Measurements from ENCODE around the gene RIPK4. TPM values are rescaled to one million over a fixed set of nuclear protein-coding genes. Genes with fewer than 3 reads are reported as not detected.

The RIPK4 gene
- total RNA-seq, 8 experiments from 2014 or later, result 0.18 to 0.57 (median 0.38) TPM; not detected in 1

GRCh38 chr21:41803316-41803715 lies 36.5 kb upstream of the RIPK4 start:
- no peaks in the 10 kb centered on the region for H3K4me1 ChIP-seq (replicated peaks in 1 of 2)
- no peak overlapping the region for H3K4me3 ChIP-seq
- no peak overlapping the region for H3K27ac ChIP-seq
- in situ Hi-C loops (cut with MboI; ENCODE audit: low pct_unique_long_range_greater_than_20kb in 2 of 9, low sequenced_read_pairs in 9 of 9, unreplicated experiment in 9 of 9), result loop anchor here in 1 of 9 experiments (25.0 kb wide), 2 partner anchors 109 to 191 kb away; no protein-coding TSS in a partner anchor
- 20 to 100% (median 94%) methylated on average over 1 to 5 of the region's 13 CpGs; no CpG with 5 or more reads in 6 of the 10 experiments for WGBS, 10 experiments
- no peak for ATAC-seq (replicated peaks in 6 of 8)

GRCh38 chr21:41802684-41803083 lies 35.8 kb upstream of the RIPK4 start:
- no peak overlapping the region for H3K4me3 ChIP-seq
- peak in 1 of 8 experiments; percentile 43 for ATAC-seq (replicated peaks in 6 of 8)
- in situ Hi-C loops (cut with MboI; ENCODE audit: low pct_unique_long_range_greater_than_20kb in 2 of 9, low sequenced_read_pairs in 9 of 9, unreplicated experiment in 9 of 9), result loop anchor here in 1 of 9 experiments (25.0 kb wide), 2 partner anchors 110 to 190 kb away; no protein-coding TSS in a partner anchor
- no peak overlapping the region for H3K27ac ChIP-seq
- 43 to 100% (median 85%) methylated on average over 2 to 16 of the region's 19 CpGs; no CpG with 5 or more reads in 3 of the 10 experiments for WGBS, 10 experiments
- H3K4me1 ChIP-seq (replicated peaks in 1 of 2), result no peaks in the 10 kb centered on the region

DNA sequence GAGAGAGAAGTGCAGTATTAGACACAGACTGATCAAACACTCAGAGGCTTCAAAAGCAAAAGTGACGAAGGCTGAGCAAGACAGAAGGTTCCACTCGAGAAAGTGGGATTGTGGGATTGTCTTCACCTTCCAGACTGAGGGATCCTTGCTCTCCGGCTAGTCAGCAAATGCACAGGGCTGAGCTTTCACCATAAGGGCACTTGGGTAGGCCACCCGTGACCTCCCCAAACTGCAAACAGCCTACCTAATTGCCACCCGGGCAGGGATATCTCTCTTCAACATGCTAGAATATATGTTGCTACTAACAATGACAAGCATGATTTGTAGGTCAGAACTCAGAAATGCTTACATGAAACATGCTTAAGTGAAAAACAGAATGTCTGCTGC lies 35.3 kb upstream of the RIPK4 start:
- H3K4me3 ChIP-seq, result no peak overlapping the region
- in situ Hi-C loops (cut with MboI; ENCODE audit: low pct_unique_long_range_greater_than_20kb in 2 of 9, low sequenced_read_pairs in 9 of 9, unreplicated experiment in 9 of 9), result loop anchor here in 1 of 9 experiments (25.0 kb wide), 2 partner anchors 110 to 190 kb away; no protein-coding TSS in a partner anchor

DNA sequence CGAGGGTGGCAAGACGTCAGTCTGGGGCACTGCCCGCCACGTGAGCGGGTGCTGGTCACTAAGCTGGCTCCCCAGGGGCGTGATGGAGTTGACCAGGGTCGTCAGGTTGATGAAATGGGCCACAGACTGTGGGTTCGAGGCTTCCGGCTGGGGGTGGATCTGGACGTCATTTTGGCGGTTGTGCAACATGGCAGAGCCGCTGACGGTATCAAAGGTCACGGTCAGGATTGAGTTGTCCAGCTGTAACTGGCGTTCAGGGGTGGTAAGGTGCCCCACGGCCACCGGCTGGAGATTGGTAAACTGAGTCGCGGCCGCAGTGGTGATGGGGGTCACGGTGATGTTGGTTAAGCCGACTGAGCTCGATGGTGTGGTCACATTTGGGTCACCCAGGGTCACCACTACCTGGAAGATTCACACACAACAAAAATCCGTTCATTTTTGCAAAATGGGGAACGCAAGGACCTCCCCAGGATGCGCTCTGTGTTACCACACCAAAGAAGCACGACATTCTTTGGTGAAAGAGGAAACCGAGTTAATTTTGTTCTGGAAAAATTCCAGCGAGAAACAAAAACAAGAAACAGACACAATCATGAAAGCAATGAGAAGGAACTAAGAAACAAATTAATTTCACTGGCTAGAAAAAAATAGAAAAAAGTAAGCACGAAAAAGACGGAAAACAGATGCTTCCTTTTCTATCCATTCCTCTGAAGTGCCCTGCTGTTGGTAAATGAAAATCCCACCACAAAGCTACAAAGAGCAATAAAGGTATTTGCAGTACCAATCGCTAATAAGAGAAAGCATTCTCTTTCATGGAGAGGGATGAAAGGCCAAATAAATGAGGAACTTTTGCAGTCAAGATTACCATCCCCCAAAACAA lies 34.7 kb upstream of the RIPK4 start:
- H3K27ac ChIP-seq, result no peak overlapping the region
- in situ Hi-C loops (cut with MboI; ENCODE audit: low pct_unique_long_range_greater_than_20kb in 2 of 9, low sequenced_read_pairs in 9 of 9, unreplicated experiment in 9 of 9), result loop anchor here in 1 of 9 experiments (25.0 kb wide), 2 partner anchors 111 to 189 kb away; no protein-coding TSS in a partner anchor
- H3K4me1 ChIP-seq (replicated peaks in 1 of 2), result no peaks in the 10 kb centered on the region
- 51 to 98% (median 93%) methylated on average over 7 to 22 of the region's 32 CpGs for whole genome bisulfite sequencing, 10 experiments
- ATAC-seq (replicated peaks in 6 of 8), result no peak
- H3K4me3 ChIP-seq, result no peak overlapping the region

More for the DNA sequence above, 35.3 kb upstream of the RIPK4 start:
- H3K27ac ChIP-seq, result no peak overlapping the region
- H3K4me1 ChIP-seq (replicated peaks in 1 of 2), result no peaks in the 10 kb centered on the region
- 46 to 100% (median 93%) methylated on average over 1 to 5 of the region's 5 CpGs; no CpG with 5 or more reads in 4 of the 10 experiments for WGBS, 10 experiments
- no peak for ATAC-seq (replicated peaks in 6 of 8)

- no peak for ATAC-seq (replicated peaks in 6 of 8)
- peaks cover 0 to 3% of the 10 kb centered on the region in 2 donors for H3K4me1 ChIP-seq (replicated peaks in 1 of 2)
- no peak overlapping the region for H3K27ac ChIP-seq
- in situ Hi-C loops (cut with MboI; ENCODE audit: low pct_unique_long_range_greater_than_20kb in 2 of 9, low sequenced_read_pairs in 9 of 9, unreplicated experiment in 9 of 9), result loop anchor here in 1 of 9 experiments (25.0 kb wide), 2 partner anchors 112 to 188 kb away; no protein-coding TSS in a partner anchor
- no peak overlapping the region for H3K4me3 ChIP-seq
- 74 to 100% (median 89%) methylated on average over 1 to 19 of the region's 24 CpGs for WGBS, 10 experiments
These were observed 33.8 kb upstream of the RIPK4 start for GRCh38 chr21:41800425-41801320.

DNA sequence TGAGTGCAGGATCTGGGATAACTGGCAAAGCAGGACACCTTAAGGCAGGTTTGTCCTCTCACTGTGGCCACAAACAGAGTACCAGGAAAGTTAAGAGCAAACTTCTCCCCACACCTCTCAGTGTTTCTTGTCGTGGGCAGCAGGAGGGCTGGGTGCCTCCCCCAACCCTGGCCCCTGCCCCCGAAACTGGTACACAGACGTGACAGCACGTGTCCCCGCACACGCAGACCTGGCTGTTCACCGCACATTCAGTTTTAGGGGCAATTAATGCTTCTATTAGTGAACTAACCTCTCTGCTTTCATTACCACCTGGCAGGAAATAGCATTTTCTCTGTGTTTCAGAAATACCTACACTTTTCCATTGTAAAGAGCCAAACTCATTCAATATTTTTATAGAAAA lies 32.9 kb upstream of the RIPK4 start:
- Histone ChIP-seq H3K27ac (no peak overlapping the region), H3K4me1 (replicated peaks in 1 of 2) (peaks cover 0 to 3% of the 10 kb centered on the region in 2 donors), H3K4me3 (no peak overlapping the region)
- 100% methylated on average over 1 of the region's 7 CpGs; no CpG with 5 or more reads in 9 of the 10 experiments for WGBS, 10 experiments
- no peak for ATAC-seq (replicated peaks in 6 of 8)
- in situ Hi-C loops (cut with MboI; ENCODE audit: low pct_unique_long_range_greater_than_20kb in 2 of 9, low sequenced_read_pairs in 9 of 9, unreplicated experiment in 9 of 9), result loop anchor here in 7 of 9 experiments (25.0 kb wide), 3 partner anchors 113 to 512 kb away; no protein-coding TSS in a partner anchor

GRCh38 chr21:41798326-41798725 lies 31.5 kb upstream of the RIPK4 start:
- in situ Hi-C loops (cut with MboI; ENCODE audit: low pct_unique_long_range_greater_than_20kb in 2 of 9, low sequenced_read_pairs in 9 of 9, unreplicated experiment in 9 of 9), result loop anchor here in 6 of 9 experiments (25.0 kb wide), 2 partner anchors 186 to 511 kb away; no protein-coding TSS in a partner anchor
- Histone ChIP-seq H3K4me1 (replicated peaks in 1 of 2) (peaks cover 0 to 3% of the 10 kb centered on the region in 2 donors), H3K27ac (no peak overlapping the region), H3K4me3 (no peak overlapping the region)
- 87 to 100% (median 93%) methylated on average over 3 to 13 of the region's 20 CpGs; no CpG with 5 or more reads in 4 of the 10 experiments for WGBS, 10 experiments
- no peak for ATAC-seq (replicated peaks in 6 of 8)

GRCh38 chr21:41796476-41797080 lies 29.7 kb upstream of the RIPK4 start:
- in situ Hi-C loops (cut with MboI; ENCODE audit: low pct_unique_long_range_greater_than_20kb in 2 of 9, low sequenced_read_pairs in 9 of 9, unreplicated experiment in 9 of 9), result loop anchor here in 6 of 9 experiments (25.0 kb wide), 2 partner anchors 184 to 509 kb away; no protein-coding TSS in a partner anchor
- H3K4me1 ChIP-seq (replicated peaks in 1 of 2), result peaks cover 0 to 3% of the 10 kb centered on the region in 2 donors
- no peak overlapping the region for H3K4me3 ChIP-seq
- no peak overlapping the region for H3K27ac ChIP-seq
- no peak for ATAC-seq (replicated peaks in 6 of 8)
- 60 to 100% (median 93%) methylated on average over 1 to 5 of the region's 14 CpGs; no CpG with 5 or more reads in 3 of the 10 experiments for WGBS, 10 experiments

DNA sequence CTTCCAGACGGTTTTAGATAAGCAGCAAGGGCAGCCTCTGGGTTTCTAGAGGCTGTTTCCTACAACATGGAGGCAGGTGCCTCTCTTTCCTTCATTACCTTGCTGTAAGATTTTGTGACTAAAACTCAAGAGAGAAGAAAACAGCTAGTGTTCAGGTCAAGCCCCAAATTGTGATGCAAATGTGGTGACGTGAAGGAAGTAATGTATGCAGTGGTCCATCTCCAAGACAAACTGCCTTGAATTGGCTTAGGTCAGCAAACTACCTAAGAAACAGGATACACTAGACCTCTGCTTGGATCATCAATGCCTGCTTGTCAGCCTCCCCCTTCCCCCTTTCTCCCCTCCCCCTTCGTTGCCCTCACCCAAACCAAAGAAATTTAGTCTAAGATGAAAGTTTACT lies 28.9 kb upstream of the RIPK4 start:
- H3K4me3 ChIP-seq, result no peak overlapping the region
- WGBS, 10 experiments, result 14 to 75% (median 61%) methylated on average over 1 to 3 of the region's 3 CpGs; no CpG with 5 or more reads in 6 of the 10 experiments
- in situ Hi-C loops (cut with MboI; ENCODE audit: low pct_unique_long_range_greater_than_20kb in 2 of 9, low sequenced_read_pairs in 9 of 9, unreplicated experiment in 9 of 9), result loop anchor here in 6 of 9 experiments (25.0 kb wide), 2 partner anchors 183 to 508 kb away; no protein-coding TSS in a partner anchor
- H3K4me1 ChIP-seq (replicated peaks in 1 of 2), result peaks cover 0 to 3% of the 10 kb centered on the region in 2 donors
- H3K27ac ChIP-seq, result no peak overlapping the region
- no peak for ATAC-seq (replicated peaks in 6 of 8)

- in situ Hi-C loops (cut with MboI; ENCODE audit: low pct_unique_long_range_greater_than_20kb in 2 of 9, low sequenced_read_pairs in 9 of 9, unreplicated experiment in 9 of 9), result loop anchor here in 6 of 9 experiments (25.0 kb wide), 2 partner anchors 182 to 507 kb away; no protein-coding TSS in a partner anchor
- ATAC-seq (replicated peaks in 6 of 8), result no peak
- no peak overlapping the region for H3K4me3 ChIP-seq
- peaks cover 0 to 3% of the 10 kb centered on the region in 2 donors for H3K4me1 ChIP-seq (replicated peaks in 1 of 2)
- no peak overlapping the region for H3K27ac ChIP-seq
- 80 to 100% (median 90%) methylated on average over 2 to 8 of the region's 10 CpGs; no CpG with 5 or more reads in 4 of the 10 experiments for WGBS, 10 experiments
These were observed 27.7 kb upstream of the RIPK4 start for GRCh38 chr21:41794600-41794999.

DNA sequence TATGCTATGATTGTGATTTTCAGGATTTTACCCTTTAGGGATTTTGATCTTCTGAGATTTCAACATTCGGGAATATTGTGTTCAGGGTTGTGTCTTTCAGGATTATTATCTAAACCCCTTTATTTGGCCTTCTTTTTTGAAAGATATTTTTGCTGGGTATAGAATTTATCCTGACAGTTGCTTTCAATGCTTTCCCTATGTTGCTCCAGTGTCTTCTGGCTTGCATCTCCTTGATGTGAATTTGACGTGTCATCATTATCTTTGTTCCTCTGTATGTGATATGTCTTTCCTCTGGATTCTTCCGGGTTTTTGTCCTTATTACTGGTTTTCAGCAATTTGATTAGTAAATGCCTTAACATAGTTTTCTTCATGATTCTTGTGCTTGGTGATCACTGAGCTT lies 25.9 kb upstream of the RIPK4 start:
- Histone ChIP-seq H3K27ac (no peak overlapping the region), H3K4me1 (replicated peaks in 1 of 2) (peaks cover 0 to 3% of the 10 kb centered on the region in 2 donors), H3K4me3 (no peak overlapping the region)
- ATAC-seq (replicated peaks in 6 of 8), result no peak
- 71 to 100% (median 91%) methylated on average over 1 to 3 of the region's 3 CpGs for WGBS, 10 experiments
- in situ Hi-C loops (cut with MboI; ENCODE audit: low pct_unique_long_range_greater_than_20kb in 2 of 9, low sequenced_read_pairs in 9 of 9, unreplicated experiment in 9 of 9), result loop anchor here in 6 of 9 experiments (25.0 kb wide), 2 partner anchors 180 to 505 kb away; no protein-coding TSS in a partner anchor

All from motor neuron (in vitro differentiated cells).